ENCODE measurements around the gene SYP.
"Not testable (repeated sequence)": the region's sequence is repeated elsewhere in the genome, so short reads cannot be mapped to it uniquely, and the experiment has no call there.

SYP gene

GRCh38 chrX:49166914-49167739 is 32.9 kb downstream of the SYP start:
- DNase-seq (ENCODE audit: low read depth), result peak; percentile 58

- peak; percentile 55 for DNase-seq (ENCODE audit: low read depth)
Observed at GRCh38 chrX:49165901-49166881, 33.8 kb downstream of the SYP start.

GRCh38 chrX:49164589-49165360 is 35.2 kb downstream of the SYP start:
- DNase-seq (ENCODE audit: low read depth), result no peak

GRCh38 chrX:49163555-49164419 is 36.2 kb downstream of the SYP start:
- DNase-seq (ENCODE audit: low read depth), result peak; percentile 67

- no peak for DNase-seq (ENCODE audit: low read depth)
Observed at GRCh38 chrX:49162620-49163019, 37.4 kb downstream of the SYP start, which contains the start of gene MAGIX. TSS of gene MAGIX (plus strand) at chrX:49162758. CDS start at chrX:49162890, 132 bp downstream.

GRCh38 chrX:49161632-49162031 is 38.4 kb downstream of the SYP start:
- DNase-seq (ENCODE audit: low read depth), result no peak

- no peak for DNase-seq (ENCODE audit: low read depth)
Observed at GRCh38 chrX:49160908-49161307, 39.1 kb downstream of the SYP start.

- DNase-seq (ENCODE audit: low read depth), result no peak
Observed at GRCh38 chrX:49157194-49157593, 42.8 kb downstream of the SYP start.

GRCh38 chrX:49155900-49156837 is 43.8 kb downstream of the SYP start:
- peak; percentile 74 for DNase-seq (ENCODE audit: low read depth)

GRCh38 chrX:49155243-49155899 is 44.6 kb downstream of the SYP start:
- no peak for DNase-seq (ENCODE audit: low read depth)

GRCh38 chrX:49153467-49153866 is 46.5 kb downstream of the SYP start:
- DNase-seq (ENCODE audit: low read depth), result no peak

- DNase-seq (ENCODE audit: low read depth), result not testable (repeated sequence)
Observed at GRCh38 chrX:49149291-49149690, 50.7 kb downstream of the SYP start.

- DNase-seq (ENCODE audit: low read depth), result not testable (repeated sequence)
Observed at GRCh38 chrX:49148390-49149100, 51.4 kb downstream of the SYP start.

- DNase-seq (ENCODE audit: low read depth), result no peak
Observed at GRCh38 chrX:49147936-49148335, 52.1 kb downstream of the SYP start.

GRCh38 chrX:49147282-49147681 is 52.7 kb downstream of the SYP start:
- DNase-seq (ENCODE audit: low read depth), result no peak

GRCh38 chrX:49143154-49143553 is 56.8 kb downstream of the SYP start:
- not testable (repeated sequence) for DNase-seq (ENCODE audit: low read depth)

- DNase-seq (ENCODE audit: low read depth), result not testable (repeated sequence)
Observed at GRCh38 chrX:49142264-49142663, 57.7 kb downstream of the SYP start.

- no peak for DNase-seq (ENCODE audit: low read depth)
Observed at GRCh38 chrX:49139713-49140112, 60.3 kb downstream of the SYP start.
